G401.6 (cell line): ENCODE data around the gene MYO7A.

Source experiments
- FAIRE-seq: peaks from 2 replicates; lab custom pipeline; 2012; peaks lifted over from hg19 to GRCh38; lab: Jason Lieb, UNC

The MYO7A gene

DNA sequence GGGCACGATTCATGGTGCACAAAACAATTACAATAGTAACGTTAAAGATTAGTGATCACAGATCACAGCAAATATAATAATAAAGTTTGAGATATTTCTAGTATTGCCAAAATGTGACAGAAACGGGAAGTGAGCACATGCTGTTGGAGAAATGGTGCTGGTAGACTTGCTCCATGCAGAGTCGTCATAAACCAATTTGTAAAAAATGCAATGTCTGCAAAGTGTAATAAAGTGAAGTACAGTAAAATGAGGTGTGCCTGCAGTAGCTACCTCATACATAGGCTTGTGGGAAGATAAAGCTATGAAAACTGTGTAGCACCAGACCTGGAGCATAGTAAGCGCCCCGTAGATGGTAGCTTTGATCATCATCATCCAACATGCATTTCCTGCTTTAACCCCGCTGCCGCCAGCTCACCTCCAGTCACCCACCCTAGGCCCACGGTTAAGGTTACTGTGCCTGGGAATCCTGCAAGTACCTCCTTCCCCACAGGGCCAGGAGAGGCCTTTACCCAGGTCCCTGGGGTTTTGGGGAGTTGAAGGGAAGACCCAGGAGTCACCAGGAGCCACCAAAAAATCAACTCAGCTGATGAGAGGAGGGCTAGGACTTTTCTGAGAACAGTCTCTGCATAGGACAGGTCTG, 59.2 kb downstream of the MYO7A start:
- no peak for FAIRE-seq

DNA sequence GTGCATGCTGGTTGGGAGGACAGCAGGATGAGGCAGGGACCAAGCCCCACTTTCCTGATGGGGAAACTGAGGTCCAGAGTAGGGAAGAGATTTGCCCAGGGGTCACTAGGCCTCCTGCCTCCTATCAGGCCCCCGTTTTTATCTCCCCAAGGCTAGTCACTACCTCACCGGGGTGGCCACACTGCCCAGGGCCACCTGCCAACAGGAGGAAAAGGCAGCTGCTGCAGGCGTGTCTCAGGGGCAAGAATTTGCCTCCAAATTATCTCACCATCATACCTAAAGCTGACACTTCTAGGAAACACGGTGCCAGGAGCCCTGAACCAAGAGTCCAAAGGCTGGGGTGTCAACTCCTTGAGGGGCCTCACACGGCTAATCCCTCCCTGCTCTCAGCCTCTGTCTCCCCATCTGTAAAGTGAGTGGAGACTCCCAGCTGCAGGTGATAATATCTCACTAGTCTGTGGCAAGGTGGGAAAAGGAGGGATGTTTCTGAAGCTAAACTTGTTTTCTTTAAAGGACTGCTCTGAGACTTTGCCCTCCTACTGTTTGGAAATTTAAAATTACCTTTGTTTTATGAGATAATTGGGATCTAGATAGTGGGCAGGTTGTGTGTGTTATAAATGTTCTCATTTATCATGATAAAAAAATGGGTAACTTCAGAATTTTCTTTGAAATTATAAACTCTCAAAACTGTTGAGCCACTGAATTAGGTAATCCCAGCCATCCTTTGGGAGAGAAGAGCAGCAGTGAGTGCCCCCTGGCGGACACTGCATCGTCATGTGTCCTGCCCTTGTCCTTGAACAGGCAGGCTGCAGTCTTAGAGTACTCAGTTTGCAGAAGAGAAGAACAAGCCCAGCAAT, 60.0 kb downstream of the MYO7A start:
- peak; percentile 92 for FAIRE-seq

DNA sequence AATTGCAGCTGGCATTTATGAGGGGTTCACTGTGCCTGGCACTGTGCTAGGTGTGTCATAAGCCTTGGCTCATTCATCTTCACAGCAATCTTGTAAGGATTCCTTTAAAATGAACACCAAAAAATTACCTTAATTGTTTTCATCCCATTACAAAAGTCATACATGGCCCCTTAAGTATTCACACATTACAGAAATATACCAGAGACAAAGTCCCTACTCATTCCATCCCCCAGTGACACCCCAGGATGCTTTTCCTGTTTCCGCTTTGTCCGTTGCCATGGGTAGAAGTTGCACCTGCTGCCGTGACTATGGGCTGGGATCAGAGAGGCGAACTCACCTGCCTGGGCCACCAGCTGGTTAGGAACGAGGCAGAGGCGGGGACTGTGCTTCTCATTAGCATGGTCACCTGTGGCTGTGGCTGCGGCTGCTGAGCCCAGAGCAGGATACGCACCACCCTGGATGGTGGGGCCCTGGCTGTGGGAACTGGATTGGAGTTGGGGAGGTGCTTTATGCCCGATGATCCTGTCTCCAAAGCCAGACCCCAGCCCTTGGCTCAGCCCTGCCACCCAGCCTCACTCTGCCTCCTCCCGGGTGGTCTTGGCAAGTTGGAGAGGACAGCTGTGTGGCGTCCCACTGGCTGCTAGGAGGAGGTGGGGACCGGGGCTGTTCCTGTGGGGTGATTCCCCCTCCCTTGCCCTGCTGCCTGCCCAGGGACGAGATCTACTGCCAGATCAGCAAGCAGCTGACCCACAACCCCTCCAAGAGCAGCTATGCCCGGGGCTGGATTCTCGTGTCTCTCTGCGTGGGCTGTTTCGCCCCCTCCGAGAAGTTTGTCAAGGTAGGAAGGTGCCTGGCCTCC, 60.8 kb downstream of the MYO7A start:
- no peak for FAIRE-seq

DNA sequence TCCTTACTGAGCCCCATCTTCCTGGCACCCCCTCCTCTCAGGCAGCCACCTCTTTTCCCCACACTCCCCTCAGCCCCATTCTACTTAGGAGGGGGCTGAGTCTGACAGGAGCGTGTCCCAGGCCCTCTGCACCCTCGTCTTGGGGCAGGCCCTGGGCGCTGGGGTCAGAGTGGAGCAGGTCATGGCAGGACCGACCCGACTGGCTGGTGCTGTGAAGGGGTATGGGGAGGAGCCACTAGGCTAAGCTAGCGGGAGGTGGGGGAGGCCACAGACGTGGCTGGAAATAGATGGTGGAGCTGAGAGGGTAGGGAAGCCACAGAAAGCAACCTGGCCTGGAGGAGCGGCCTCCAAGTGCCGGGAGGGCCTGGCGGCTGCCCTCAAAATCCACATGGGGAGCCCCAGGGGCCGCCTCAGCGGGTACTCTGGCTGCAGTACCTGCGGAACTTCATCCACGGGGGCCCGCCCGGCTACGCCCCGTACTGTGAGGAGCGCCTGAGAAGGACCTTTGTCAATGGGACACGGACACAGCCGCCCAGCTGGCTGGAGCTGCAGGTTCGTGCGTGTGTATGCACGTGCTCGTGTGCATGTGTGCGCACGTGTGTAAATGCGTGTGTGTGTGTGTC, 61.7 kb downstream of the MYO7A start:
- no peak for FAIRE-seq

DNA sequence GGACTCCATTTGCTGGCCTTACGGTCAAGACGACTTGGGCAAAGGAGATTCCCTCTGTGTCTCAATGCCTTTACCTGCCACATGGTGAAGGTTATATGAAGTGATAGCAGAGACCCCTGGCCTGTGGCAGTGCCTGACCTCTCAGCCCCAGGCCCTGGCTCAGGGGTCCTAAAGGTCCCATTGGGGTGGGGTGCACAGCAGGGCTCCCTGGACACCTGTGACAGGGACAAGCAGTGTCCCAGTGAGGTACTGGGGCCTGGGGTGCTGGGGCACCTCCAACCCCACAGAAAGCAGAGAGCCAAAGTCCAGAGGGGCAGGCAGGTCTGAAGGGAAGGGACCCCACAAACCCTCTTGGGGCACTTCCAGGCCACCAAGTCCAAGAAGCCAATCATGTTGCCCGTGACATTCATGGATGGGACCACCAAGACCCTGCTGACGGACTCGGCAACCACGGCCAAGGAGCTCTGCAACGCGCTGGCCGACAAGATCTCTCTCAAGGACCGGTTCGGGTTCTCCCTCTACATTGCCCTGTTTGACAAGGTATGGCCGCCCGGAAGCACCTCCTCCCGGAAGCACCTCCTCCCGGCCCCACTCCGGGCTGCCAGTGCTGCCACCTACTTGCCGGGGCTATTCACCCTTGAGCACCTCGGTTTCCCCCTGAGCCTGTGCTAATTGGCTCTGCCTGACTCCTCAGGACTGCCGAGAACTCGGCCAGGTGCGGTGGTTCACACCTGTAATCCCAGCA, 62.5 kb downstream of the MYO7A start:
- no peak for FAIRE-seq

DNA sequence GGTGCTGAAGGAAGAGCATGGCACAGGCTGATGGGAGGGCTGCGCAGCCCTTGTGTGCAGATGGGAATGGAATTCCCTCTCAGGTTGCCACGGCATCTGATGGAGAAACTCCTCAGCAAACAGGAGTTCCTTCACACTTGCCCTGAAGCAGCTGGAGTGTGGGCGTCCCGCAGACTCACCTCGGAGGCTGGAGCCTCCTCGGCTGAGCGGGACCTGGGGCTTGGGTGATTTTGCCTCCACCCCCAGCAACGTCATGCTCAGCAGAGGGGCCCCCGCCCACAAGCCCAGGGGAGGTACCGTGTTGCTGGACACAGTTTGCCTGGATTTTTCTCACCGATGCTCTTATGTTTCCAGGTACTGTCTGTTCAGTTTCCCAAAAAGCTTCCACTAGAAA, 63.4 kb downstream of the MYO7A start:
- FAIRE-seq: no peak

DNA sequence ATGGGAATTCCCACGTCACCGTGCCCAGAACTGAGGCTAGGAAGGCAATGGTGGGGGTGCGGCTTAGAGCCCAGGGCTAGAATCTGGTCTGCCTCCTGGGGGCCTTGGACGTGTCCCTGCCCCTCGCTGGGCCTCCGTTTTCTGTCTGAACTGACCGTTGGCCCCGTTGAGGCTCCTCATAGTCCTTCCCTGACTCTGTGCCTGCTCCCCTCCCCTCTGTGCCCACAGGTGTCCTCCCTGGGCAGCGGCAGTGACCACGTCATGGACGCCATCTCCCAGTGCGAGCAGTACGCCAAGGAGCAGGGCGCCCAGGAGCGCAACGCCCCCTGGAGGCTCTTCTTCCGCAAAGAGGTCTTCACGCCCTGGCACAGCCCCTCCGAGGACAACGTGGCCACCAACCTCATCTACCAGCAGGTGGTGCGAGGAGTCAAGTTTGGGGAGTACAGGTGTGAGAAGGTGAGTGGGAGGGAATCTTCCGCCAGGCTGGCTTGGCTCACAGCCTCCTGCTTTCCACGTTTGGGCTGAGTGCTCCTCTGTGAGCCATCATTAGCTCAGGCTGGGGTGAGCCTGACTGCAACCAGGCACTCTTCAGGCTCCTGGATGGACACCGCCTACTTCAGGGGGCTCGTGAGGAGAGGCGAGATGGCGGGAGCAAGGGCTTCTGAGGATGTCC, 63.9 kb downstream of the MYO7A start:
- FAIRE-seq: no peak

DNA sequence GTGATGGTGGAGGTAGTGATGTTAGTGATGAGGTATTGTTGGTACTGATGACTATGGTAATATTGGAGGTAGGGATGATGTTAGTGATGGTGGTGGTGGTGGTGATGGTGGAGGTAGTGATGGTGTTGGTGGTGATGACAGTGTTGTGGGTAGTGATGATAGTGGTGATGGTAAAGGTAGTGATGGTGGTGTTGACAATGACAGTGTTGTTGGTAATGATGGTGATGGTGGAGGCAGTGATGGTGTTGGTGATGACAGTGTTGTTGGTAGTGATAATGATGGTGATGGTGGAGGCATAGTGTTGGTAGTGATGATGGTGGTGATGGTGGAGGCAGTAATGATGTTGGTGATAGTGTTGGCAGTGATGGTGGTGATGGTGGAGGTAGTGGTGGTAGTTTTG, 65.1 kb downstream of the MYO7A start:
- no peak for FAIRE-seq

DNA sequence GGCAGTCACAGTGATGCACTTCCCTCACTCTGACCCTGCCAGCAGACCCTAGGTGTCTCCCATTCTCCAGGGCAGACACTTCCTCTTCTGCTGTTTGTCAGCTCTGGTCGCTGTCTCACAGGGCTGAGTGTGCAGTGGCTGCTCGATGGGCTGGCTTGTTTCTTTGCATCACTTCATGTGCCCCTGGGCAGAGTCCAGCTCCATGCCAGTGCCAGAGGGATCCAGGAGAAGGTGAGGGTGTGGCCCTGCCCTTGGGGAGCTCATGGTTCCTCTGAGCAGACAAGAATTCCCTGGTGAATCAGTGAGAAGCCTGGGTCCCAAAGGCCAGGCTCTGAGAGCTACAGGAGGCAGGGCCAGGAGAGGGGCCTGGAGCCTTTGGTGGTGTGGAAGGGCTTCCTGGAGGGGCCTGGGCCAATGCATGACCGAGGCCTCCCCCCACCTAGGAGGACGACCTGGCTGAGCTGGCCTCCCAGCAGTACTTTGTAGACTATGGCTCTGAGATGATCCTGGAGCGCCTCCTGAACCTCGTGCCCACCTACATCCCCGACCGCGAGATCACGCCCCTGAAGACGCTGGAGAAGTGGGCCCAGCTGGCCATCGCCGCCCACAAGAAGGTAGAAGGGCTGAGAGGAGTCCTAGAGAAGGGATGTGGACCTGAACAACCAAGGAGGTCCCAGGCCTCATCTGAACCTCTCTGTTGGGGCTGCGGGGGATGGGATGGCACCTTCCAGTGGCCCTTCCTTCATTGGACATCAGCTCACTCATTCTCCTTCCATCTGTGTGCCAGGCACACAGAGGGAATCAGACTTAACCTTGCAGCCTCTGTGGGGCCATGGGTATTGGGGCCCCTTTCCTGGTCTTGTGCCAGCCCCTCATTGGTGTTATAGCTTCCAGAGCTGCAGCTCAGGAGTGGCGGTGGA, 66.1 kb downstream of the MYO7A start:
- no peak for FAIRE-seq

DNA sequence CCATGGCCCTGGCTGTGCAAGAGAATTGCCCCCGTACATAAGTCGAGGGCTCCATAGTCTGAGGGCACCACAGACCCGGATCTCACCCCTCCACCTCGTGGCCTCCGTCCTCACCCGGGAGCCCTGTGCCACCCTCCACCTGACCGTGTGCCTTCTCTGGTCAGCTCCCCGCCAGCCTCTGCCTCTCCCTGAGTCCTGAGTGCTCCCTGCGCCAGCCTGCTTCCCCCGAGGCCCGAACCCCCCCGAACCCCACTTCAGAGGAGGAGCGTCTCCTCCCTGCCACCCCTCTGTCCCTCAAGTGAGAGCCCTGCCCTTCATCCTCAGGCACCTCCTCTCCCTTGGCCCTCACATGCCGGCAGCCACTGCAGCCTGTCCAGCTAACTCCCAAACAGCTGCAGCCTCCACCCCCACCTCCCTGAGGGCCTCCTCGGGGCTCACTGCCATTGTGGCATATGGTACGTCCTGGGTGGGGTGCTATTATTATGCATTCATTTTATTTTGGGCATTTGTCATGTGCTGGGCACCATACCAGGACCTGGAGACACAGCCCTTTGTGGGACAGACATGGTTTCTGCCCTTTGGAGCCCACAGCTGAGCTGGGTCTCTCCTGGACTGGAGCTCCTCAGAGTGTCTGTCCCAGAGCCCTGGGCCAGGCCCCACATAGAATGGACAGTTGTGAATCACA, 67.2 kb downstream of the MYO7A start:
- no peak for FAIRE-seq

DNA sequence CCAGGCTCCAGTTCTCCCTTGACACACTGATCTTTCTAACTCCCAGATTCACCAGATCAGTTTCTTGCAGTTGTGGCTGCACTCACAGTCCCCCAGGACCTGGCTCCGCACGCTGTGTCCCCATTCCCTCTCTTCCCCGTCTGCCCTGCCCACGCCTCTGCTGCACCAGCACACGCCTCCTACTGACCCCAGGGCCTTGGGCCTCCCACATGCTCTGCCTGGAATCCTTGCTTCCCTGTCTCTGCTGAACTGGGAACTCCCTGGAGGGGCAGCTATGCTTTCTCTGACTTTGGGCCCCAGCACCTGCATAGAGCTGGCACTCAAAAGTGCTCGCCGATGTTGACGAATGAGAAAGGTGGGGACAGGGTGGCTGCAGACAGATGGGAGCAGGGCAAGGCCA, 68.9 kb downstream of the MYO7A start:
- no peak for FAIRE-seq

DNA sequence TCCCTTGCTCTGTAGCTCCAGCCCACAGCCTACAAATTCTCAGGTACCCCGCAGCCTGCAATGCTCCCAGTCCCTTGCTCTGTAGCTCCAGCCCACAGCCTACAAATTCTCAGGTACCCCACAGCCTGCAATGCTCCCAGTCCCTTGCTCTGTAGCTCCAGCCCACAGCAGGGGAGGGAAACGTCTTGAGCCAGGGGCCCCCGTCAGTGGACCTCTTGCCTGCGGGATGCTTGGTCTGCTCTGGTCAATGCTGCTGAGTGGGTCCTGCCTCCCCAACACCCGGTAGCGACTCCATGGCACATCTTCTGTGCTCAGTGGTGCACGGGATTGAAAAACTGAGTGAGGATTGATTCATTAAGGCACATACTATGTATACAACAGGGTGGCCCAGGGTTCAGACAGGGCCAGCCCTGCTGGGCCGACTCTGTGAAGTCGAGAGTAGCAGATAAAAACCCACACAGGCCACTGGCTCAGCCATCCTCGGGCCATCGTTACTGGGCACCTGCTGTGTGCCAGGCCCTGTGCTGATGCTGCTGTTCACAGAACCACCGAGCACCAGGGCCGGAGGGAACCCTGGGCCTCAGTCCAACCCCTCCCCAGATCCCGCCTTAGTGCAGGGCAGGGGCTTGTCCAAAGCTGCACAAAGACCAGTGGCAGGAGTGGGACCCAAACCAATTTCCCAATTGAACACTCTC, 69.7 kb downstream of the MYO7A start:
- no peak for FAIRE-seq

DNA sequence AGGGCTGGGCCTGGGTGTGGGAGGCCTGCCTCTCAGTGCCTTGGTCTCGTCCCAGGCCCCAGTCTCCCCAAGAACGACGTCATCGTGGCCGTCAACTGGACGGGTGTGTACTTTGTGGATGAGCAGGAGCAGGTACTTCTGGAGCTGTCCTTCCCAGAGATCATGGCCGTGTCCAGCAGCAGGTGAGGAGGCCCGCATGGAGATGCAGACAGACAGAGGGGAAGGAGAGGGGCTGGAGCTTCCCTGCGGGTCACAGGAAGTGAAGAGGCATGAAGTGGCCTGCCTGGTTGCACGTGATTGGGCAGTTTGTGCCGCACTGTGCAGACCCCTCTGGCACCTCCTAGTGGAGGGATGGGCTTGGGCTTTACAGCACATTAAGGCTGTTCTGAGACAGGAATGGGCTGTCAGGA, 70.4 kb downstream of the MYO7A start:
- FAIRE-seq: no peak

DNA sequence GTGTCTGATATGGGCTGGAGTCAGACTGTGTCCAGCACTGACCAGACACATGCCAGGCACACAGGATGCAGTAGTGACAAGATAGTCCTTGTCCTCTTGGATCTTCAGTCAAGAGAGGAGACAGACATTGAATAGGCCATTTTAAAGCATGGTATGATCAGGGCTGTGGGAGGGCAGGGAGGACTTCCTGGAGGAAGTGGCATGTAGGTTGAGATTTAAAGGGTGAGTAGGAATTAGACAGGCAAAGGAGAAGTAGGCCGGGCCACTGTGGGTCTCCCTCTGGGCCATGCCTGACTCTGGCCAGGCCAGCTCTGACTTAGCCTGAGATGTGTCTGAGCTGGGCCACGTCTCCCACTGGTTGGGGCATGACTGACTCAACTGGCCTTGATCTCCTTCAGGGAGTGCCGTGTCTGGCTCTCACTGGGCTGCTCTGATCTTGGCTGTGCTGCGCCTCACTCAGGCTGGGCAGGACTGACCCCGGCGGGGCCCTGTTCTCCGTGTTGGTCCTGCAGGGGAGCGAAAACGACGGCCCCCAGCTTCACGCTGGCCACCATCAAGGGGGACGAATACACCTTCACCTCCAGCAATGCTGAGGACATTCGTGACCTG, 71.2 kb downstream of the MYO7A start:
- FAIRE-seq: no peak

DNA sequence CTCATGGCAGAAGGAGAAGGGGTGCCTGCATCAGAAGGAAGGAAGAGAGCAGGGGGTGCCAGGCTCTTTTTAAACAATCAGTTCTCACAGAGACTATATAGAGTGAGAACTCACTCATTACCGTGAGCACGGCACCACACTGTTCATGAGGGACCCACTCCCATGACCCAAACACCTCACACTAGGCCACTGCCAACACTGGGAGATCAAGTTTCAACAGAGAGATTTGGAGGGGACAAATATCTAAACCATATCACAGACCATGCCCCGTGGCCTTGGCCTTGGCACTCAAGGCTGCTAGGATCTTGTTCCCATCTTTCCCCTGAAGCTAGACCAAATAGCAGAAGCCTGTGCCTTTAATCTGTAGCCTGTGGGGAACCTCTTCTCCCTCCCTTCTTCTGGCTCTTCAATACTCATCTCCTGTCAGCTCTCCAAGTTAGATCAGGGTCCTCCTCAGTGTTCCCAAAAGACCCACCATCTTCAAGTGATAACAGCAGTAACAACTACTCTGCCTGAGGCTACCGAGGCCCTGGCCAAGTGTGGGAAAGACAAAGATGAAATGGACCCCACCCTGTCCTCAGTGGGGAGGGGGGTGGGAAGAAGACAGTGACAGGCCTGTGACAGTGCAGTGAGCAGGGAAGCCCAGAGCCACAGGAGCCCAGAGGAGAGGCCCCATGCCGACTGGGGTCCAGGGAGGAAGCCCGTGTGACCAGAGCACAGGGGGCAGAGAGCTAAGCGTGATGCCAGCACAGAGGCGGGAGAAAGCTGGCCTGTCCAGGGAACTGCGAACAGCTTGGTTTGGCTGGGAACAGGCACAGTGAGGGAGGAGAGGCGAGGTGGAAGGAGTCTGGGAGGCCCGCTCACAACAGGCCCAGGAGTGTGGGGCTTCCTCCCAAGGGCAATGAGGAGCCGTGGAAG, 72.6 kb downstream of the MYO7A start:
- FAIRE-seq: no peak

DNA sequence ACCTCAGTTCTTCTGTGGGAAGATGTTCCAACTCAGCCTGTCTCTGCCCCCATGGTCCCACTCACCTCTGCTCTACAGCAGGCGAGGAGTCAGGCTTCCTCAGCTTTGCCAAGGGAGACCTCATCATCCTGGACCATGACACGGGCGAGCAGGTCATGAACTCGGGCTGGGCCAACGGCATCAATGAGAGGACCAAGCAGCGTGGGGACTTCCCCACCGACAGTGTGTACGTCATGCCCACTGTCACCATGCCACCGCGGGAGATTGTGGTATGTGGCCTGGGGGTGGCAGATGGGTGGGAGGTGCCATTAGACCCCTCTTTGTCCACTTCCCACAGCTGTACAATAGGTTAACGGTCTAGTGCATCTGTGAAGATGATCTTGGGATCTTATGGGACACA, 73.3 kb downstream of the MYO7A start:
- no peak for FAIRE-seq
